B cell (primary cell): Measurements from ENCODE around the gene HFE.

Experiments
- CTCF ChIP-seq: fragments of 200-600 bp; IDR thresholded peaks from one replicate; pipeline ENCODE4 v1.8.0; 2022; ENCODE audit warnings: antibody characterized with exemption, mild to moderate bottlenecking
- EZH2 ChIP-seq: IDR thresholded peaks from 2 replicates; pipeline ENCODE4 v1.6.1; 2012; ENCODE audit warnings: borderline replicate concordance, low read depth, mild to moderate bottlenecking, moderate library complexity, low read length; ENCODE audit not compliant: insufficient read depth, poor library complexity, severe bottlenecking

GRCh38 chr6:26126394-26127235, 39.4 kb downstream of the HFE start:
- TF ChIP-seq EZH2 (no peak), CTCF (no peak)
